Endothelial cell of umbilical vein (primary cell): ENCODE data around the gene SH3BGRL. TPM values are rescaled to one million over a fixed set of nuclear protein-coding genes. Genes with fewer than 3 reads are reported as not detected.

Source experiments
- BruUV-seq: library from RNA; stranded (reverse); fragments of 400-500 nt; replicated peaks from 2 replicates; lab custom pipeline; 2021; lab: Mats Ljungman, UMichigan
- CTCF ChIA-PET: fragments of 300-600, 350-600 bp; sonication (Branson Sonifier 250); formaldehyde crosslinking; loops from one replicate; lab custom pipeline; 2021; ENCODE audit warnings: antibody characterized with exemption, inconsistent platforms; lab: Charles Lee
- POLR2A ChIA-PET: fragments of 300-600, 350-600 bp; sonication (Branson Sonifier 250); formaldehyde crosslinking; loops from one replicate; lab custom pipeline; 2021; ENCODE audit warnings: antibody characterized with exemption, inconsistent platforms; lab: Charles Lee
- DNase-seq: peaks from one replicate; pipeline ENCODE4 v3.0.0-alpha.2; 2011; ENCODE audit warnings: low read depth, low spot score
- FAIRE-seq: peaks from 2 replicates; lab custom pipeline; 2011; peaks lifted over from hg19 to GRCh38; lab: Jason Lieb, UNC
- H2AFZ ChIP-seq: 2 replicates; pipeline ENCODE4 v1.6.0; 2012; ENCODE audit warnings: low read depth, low read length, control low read depth, inconsistent platforms
- H3K27ac ChIP-seq: 2 replicates; pipeline ENCODE4 v1.5.1; 2011; ENCODE audit warnings: low read depth, mild to moderate bottlenecking, control low read depth, low read length, moderate library complexity; ENCODE audit not compliant: insufficient read depth
- H3K27me3 ChIP-seq, 2 experiments: 2 replicates each; pipeline versions ENCODE4 v1.6.0 to v1.6.1; 2011; ENCODE audit warnings: low read length in 2 of 2, mixed read lengths in 1 of 2; ENCODE audit not compliant: control insufficient read depth in 2 of 2, insufficient read depth in 2 of 2
- H3K36me3 ChIP-seq, 2 experiments: 2 replicates in 1 of 2; 3 replicates in 1 of 2; pipeline ENCODE4 v1.5.1; 2011; ENCODE audit warnings: low read length in 2 of 2, mild to moderate bottlenecking in 1 of 2, moderate library complexity in 1 of 2; ENCODE audit not compliant: control insufficient read depth in 2 of 2, insufficient read depth in 2 of 2; ENCODE audit errors: extremely low read depth in 1 of 2
- H3K4me1 ChIP-seq: 3 replicates; pipeline ENCODE4 v1.5.1; 2011; ENCODE audit warnings: mild to moderate bottlenecking, low read length; ENCODE audit not compliant: control insufficient read depth, insufficient read depth; ENCODE audit errors: extremely low read depth
- H3K4me2 ChIP-seq: 2 replicates; pipeline ENCODE4 v1.6.1; 2011; ENCODE audit warnings: low read length, control low read depth, mixed read lengths; ENCODE audit not compliant: insufficient read depth
- H3K4me3 ChIP-seq, 3 experiments: fragments of 200-600 bp in 1 of 3; sonication (generic), shearing (Covaris generic) in 1 of 3; replicated peaks in 1 of 3; 2 replicates each; pipeline ENCODE4 v1.5.1; 2011 to 2016; ENCODE audit warnings: control low read depth in 3 of 3, low read length in 3 of 3, mild to moderate bottlenecking in 2 of 3, inconsistent platforms in 1 of 3, low read depth in 1 of 3, moderate library complexity in 1 of 3; ENCODE audit not compliant: insufficient read depth in 1 of 3
- H3K79me2 ChIP-seq: 2 replicates; pipeline ENCODE4 v1.6.0; 2012; ENCODE audit warnings: low read length, inconsistent platforms; ENCODE audit not compliant: control insufficient read depth, insufficient read depth
- H3K9ac ChIP-seq: replicated peaks from 2 replicates; pipeline ENCODE3; 2011; ENCODE audit warnings: low read length, control low read depth; ENCODE audit not compliant: insufficient read depth; ENCODE audit errors: extremely low read depth
- H3K9me1 ChIP-seq: replicated peaks from 3 replicates; pipeline ENCODE4 v1.6.0; 2011; ENCODE audit warnings: mild to moderate bottlenecking, low read length; ENCODE audit not compliant: control insufficient read depth, insufficient read depth; ENCODE audit errors: extremely low read depth
- H3K9me3 ChIP-seq: replicated peaks from 2 replicates; pipeline ENCODE4 v1.5.1; 2012; ENCODE audit warnings: low read length, inconsistent platforms; ENCODE audit not compliant: control insufficient read depth, insufficient read depth
- H4K20me1 ChIP-seq: replicated peaks from 2 replicates; pipeline ENCODE3; 2011; ENCODE audit warnings: mild to moderate bottlenecking, low read length; ENCODE audit not compliant: control insufficient read depth, insufficient read depth; ENCODE audit errors: extremely low read depth
- EZH2 ChIP-seq: IDR thresholded peaks from 2 replicates; pipeline ENCODE4 v1.6.1; 2012; ENCODE audit warnings: borderline replicate concordance, low read depth, mild to moderate bottlenecking, moderate library complexity, low read length, inconsistent platforms; ENCODE audit not compliant: severe bottlenecking
- FOS ChIP-seq: IDR thresholded peaks from 2 replicates; pipeline ENCODE4 v1.6.1; 2011; ENCODE audit warnings: mild to moderate bottlenecking, low read length, moderate library complexity, borderline replicate concordance; ENCODE audit not compliant: insufficient read depth
- GATA2 ChIP-seq: IDR thresholded peaks from 2 replicates; pipeline ENCODE4 v1.7.0; 2011; ENCODE audit warnings: low read depth, mild to moderate bottlenecking, moderate library complexity, mixed read lengths, low read length; ENCODE audit not compliant: insufficient read length, insufficient read depth
- JUN ChIP-seq: IDR thresholded peaks from 2 replicates; pipeline ENCODE4 v1.6.1; 2011; ENCODE audit warnings: borderline replicate concordance, low read depth; ENCODE audit not compliant: insufficient read length, insufficient read depth
- MYC ChIP-seq: IDR thresholded peaks from one replicate; pipeline ENCODE4 v1.6.1; 2011; ENCODE audit warnings: mild to moderate bottlenecking, low read depth, low read length
- POLR2A ChIP-seq: IDR thresholded peaks from 2 replicates; pipeline ENCODE4 v1.6.1; 2012; ENCODE audit warnings: low read depth, mild to moderate bottlenecking, control low read depth, low read length
- POLR2AphosphoS5 ChIP-seq: IDR thresholded peaks from 2 replicates; pipeline ENCODE4 v1.6.1; 2012; ENCODE audit warnings: low read depth, mild to moderate bottlenecking, control low read depth, low read length, moderate library complexity; ENCODE audit not compliant: insufficient read depth
- dilution Hi-C: fragments of 300-500 bp; cut with MboI; formaldehyde crosslinking; loops from one replicate; pipeline ENCODE4 v1.15.0; 2019; ENCODE audit warnings: low sequenced_read_pairs; ENCODE audit not compliant: extremely low pct_ligation_motif_present
- intact Hi-C: fragments of 100-400 bp; cut with micrococcal nuclease; formaldehyde crosslinking; loops from one replicate; pipeline ENCODE4 v1.10.0; 2022
- polyA plus RNA-seq, 4 experiments: library from polyadenylated mRNA; depleted of rRNA in 3 of 4; stranded (reverse) in 3 of 4; unstranded in 1 of 4; fragments of >200 nt; gene quantifications; 2 replicates each; pipeline versions ENCODE4 v1.2.1 to v1.2.3, GENCODE V29; 2011 to 2012; ENCODE audit warnings: missing spikeins in 1 of 4
- total RNA-seq: library from RNA; stranded (reverse); gene quantifications from 2 replicates; pipeline ENCODE4 v1.2.3, GENCODE V29; 2021
- TF ChIP-seq, protein P1 (sequence below): IDR thresholded peaks from 2 replicates; pipeline ENCODE4 v1.6.1; 2011; ENCODE audit not compliant: insufficient read depth, insufficient read length
- TF ChIP-seq, protein P2 (sequence below), 2 donors: IDR thresholded peaks; 1 replicate in 1 of 2; 2 replicates in 1 of 2; pipeline ENCODE4 v1.5.1; 2011; ENCODE audit warnings: low read length in 2 of 2, mild to moderate bottlenecking in 2 of 2, moderate library complexity in 2 of 2, control low read depth in 1 of 2, inconsistent platforms in 1 of 2, low read depth in 1 of 2; ENCODE audit not compliant: insufficient read depth in 1 of 2; ENCODE audit errors: extremely low read depth in 1 of 2

SH3BGRL gene
- total and polyA plus RNA-seq, 2 donors (not counting 3 experiments of a cell fraction or from before 2014, with no cell fraction given), result 45.6 to 65.7 TPM

DNA sequence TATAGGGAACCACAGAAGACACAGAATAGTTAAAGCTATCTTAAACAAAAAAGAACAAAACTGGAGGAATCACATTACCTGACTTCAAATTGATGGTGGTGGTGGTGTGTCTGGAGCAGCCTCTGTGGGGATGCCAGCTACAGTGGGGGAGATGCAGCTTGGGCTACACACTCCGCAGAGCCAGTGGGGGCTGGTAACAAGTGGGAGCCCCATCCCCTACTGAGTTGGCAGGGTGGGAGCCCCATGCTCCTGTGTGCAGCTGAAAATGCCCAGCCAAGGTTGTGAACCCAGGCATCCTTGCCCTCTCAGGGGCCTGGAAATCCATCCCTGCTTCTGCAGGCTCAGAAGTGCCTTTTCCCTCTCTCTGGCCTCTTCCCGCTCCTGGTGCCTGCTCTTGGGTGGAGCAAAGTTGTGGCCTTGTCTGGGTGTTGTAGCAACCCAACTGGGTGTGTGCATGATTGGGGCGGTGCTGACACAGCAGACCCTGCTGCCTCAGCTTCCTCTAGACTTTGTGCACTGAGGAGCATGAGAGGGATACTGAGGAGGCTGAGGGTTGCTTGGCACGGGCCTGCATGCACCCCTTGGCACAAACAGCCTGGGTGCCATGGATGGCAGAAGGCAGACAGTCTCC lies 38.9 kb downstream of the SH3BGRL start:
- CTCF ChIA-PET, result no interaction called here
- POLR2A ChIA-PET, result no interaction called here
- Histone ChIP-seq H3K36me3 (no peaks in the 10 kb centered on the region), H3K9me3 (no peaks in the 10 kb centered on the region), H3K79me2 (no peaks in the 10 kb centered on the region), H3K4me1 (no peaks in the 10 kb centered on the region), H3K27ac (no peak overlapping the region), H4K20me1 (no peaks in the 10 kb centered on the region), H3K4me3 (no peak overlapping the region), H3K9ac (no peak overlapping the region), H2AFZ (no peak overlapping the region), H3K27me3 (no peaks in the 10 kb centered on the region), H3K9me1 (no peaks in the 10 kb centered on the region), H3K4me2 (no peak overlapping the region)
- BruUV-seq, result no TSS peak
- FAIRE-seq (no peak), DNase-seq (no peak)
- TF ChIP-seq FOS (no peak), POLR2A (no peak), GATA2 (no peak), POLR2AphosphoS5 (no peak), JUN (no peak), MYC (no peak), EZH2 (no peak)
- TF ChIP-seq, protein P1, sequence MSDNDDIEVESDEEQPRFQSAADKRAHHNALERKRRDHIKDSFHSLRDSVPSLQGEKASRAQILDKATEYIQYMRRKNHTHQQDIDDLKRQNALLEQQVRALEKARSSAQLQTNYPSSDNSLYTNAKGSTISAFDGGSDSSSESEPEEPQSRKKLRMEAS, result no peak
- TF ChIP-seq, protein P2, sequence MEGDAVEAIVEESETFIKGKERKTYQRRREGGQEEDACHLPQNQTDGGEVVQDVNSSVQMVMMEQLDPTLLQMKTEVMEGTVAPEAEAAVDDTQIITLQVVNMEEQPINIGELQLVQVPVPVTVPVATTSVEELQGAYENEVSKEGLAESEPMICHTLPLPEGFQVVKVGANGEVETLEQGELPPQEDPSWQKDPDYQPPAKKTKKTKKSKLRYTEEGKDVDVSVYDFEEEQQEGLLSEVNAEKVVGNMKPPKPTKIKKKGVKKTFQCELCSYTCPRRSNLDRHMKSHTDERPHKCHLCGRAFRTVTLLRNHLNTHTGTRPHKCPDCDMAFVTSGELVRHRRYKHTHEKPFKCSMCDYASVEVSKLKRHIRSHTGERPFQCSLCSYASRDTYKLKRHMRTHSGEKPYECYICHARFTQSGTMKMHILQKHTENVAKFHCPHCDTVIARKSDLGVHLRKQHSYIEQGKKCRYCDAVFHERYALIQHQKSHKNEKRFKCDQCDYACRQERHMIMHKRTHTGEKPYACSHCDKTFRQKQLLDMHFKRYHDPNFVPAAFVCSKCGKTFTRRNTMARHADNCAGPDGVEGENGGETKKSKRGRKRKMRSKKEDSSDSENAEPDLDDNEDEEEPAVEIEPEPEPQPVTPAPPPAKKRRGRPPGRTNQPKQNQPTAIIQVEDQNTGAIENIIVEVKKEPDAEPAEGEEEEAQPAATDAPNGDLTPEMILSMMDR (IDR thresholded peaks at IDR 0.05; ENCODE audit: extremely low read depth in 1 of 2, insufficient read depth in 1 of 2, low read depth in 1 of 2, low read length in 2 of 2), result no peak
- intact Hi-C loops (no loop called here), dilution Hi-C loops (no loop called here)
